NCI-H2171 (cell line): ENCODE measurements around the gene SLC35D1.
"Not testable (repeated sequence)": the region's sequence is repeated elsewhere in the genome, so short reads cannot be mapped to it uniquely, and the experiment has no call there.

Experiments used
- DNase-seq: peaks from one replicate; lab custom pipeline; 2025; lab: John Stamatoyannopoulos, UW

SLC35D1 gene

DNA sequence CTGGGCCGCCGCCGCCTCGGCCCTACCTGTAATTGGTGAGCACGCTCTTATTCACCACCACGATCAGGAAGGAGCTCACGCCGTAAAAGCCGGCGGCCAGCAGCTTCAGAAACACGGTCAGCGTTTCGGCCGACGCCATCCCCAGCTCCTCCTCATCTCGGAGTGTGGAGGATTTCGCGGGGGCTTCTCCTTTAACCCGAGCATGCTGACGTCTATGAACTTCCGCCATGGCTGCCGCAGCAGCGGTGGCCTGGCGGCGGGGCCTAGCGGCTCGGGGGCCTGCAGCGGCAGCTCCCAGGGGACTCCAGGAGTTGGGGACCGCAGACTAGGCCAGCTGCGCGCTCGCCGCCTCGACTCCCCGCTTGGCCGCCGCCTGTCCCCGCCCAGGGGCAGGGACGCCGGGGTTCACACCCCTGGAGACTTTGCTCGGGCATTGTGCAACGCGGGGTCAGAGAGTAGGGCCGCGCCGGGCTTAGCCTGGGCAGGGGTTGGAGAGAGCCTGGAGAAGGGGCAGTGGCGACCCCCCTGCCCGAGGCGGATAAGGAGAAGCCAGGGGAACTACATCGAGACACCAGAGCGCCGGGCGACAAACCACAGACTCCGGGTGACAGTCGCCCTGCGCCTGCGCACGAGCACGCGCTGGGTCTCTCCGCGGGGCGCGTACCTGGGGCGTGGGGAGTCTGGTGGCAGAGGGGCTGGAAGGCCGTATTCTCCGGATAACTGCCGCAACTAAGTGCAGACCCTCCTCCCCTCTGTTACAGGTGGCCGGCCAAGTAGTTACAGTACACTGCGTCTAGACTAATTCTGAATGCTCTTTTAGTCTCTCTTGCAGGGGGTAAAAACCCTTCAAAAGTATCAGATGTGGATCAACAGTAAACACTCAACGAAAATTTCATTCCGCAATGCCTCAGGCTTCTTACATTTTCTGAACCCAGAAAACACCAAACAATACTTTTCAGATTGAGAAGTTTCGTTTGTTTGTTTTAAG, at the start of gene SLC35D1:
Gene SLC35D1, minus strand, starts transcription at position 364 of the 988 bp plus-strand sequence. Its CDS starts 135 bp downstream, at position 229.
- peak; percentile 70 for DNase-seq

GRCh38 chr1:67103548-67103947, 49.6 kb upstream of the SLC35D1 start:
- DNase-seq = no peak

GRCh38 chr1:67100833-67101232, 46.9 kb upstream of the SLC35D1 start:
- DNase-seq = no peak

- DNase-seq = no peak
Measured at GRCh38 chr1:67097305-67097704, 43.4 kb upstream of the SLC35D1 start.

GRCh38 chr1:67094191-67094590, 40.2 kb upstream of the SLC35D1 start:
- DNase-seq = no peak

- no peak for DNase-seq
Measured at GRCh38 chr1:67089685-67090208, 35.8 kb upstream of the SLC35D1 start.

DNA sequence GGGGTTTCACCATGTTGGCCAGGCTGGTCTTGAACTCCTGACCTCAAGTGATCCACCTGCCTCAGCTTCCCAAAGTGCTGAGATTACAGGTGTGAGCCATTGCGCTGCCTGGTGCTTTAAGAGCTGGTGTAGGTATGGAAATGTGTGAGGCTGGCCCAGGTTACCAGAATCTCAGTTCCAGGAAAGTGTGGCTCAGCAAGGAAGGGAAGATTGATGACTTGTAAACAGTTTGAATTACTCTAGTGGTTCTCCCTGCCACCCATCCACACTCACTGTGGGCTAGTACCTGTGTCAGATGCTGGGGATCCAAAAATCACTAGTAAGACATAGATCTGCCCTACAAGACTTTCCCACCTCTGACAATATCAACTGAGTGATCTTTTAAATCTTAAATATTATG, 34.5 kb upstream of the SLC35D1 start:
- DNase-seq = no peak

- DNase-seq = no peak
Measured at GRCh38 chr1:67085326-67085725, 31.4 kb upstream of the SLC35D1 start.

DNA sequence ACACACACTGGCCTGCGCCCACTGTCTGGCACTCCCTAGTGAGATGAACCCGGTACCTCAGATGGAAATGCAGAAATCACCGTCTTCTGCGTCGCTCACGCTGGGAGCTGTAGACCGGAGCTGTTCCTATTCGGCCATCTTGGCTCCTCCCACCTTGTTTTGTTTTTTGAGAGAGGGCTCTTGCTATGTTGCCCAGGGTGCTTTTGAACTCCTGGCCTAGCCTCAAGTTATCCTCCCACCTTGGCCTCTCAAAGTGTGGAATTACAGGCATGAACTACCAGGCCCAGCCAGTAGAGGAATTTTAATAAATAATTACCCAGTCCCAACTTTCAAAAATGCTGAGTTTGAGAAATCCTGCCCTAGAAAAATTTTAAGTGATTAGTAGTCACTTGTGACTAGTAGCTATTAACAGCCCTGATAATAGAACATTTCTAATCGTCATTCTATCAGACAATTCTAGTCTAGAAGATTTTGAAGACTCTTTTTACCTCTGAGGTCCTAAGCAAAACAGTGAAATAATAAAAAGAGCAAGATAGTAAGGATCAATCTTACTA, 30.9 kb upstream of the SLC35D1 start:
- DNase-seq = no peak

GRCh38 chr1:67078291-67078690, 24.3 kb upstream of the SLC35D1 start:
- DNase-seq = no peak

GRCh38 chr1:67077593-67077992, 23.6 kb upstream of the SLC35D1 start:
- DNase-seq = no peak

- DNase-seq = no peak
Measured at GRCh38 chr1:67072749-67073148, 18.8 kb upstream of the SLC35D1 start.

DNA sequence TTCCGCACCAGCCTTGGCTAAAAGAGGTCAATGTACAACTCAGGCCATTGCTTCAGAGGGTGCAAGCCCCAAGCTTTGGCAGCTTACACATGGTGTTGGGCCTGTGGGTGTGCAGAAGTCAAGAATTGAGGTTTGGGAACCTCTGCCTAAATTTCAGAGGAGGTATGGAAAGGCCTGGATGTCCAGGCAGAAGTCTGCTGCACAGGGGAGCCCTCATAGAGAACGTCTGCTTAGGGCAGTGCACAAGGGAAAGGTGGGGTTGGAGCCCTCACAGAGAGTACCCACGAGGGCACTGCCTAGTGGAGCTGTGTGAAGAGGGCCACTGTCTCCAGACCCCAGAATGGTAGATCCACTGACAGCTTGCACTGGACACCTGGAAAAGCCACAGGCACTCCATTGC, 13.7 kb upstream of the SLC35D1 start:
- not testable (repeated sequence) for DNase-seq

GRCh38 chr1:67062412-67062811, 8.5 kb upstream of the SLC35D1 start:
- no peak for DNase-seq

- DNase-seq = no peak
Measured at GRCh38 chr1:67061266-67061665, 7.3 kb upstream of the SLC35D1 start.

DNA sequence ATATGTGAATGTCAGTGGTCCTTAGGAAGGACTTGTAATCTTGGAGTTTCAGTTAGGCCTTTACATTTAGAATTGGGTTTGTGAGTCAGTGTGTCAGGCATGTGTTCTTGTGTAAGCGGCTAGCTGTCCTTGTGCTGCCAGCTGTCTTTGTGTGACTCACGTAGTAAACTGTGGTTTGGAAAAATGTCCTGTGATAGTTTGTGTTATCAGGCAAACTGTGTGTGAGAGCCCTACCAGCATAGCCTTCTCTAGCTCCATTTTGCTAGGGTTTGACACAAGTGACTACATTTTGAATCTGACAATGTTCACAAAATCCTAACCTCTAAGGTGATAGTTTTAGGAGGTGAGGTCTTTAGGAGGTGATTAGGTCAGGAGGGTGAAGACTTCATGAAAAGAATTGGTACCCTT, 6.9 kb upstream of the SLC35D1 start:
- no peak for DNase-seq

GRCh38 chr1:67059346-67059745, 5.4 kb upstream of the SLC35D1 start:
- no peak for DNase-seq

DNA sequence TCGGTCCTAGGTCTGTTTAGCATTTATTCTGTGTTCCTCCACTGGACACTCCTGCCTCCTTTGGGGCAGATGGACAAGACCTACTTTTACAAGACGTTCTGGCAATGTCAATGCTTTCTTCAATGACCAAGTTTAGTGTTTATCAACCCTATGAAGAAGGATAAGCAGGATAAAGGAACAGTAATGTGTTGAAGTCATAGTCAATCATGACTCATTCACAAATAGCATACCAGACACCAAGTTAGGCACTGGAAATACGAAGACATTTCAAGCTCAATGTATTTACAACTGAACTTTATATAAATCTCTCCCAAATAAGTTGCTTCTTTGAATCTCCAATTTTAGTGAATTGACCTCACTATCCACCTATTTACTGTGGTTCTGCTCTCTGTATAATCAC, 4.8 kb upstream of the SLC35D1 start:
- DNase-seq = no peak

DNA sequence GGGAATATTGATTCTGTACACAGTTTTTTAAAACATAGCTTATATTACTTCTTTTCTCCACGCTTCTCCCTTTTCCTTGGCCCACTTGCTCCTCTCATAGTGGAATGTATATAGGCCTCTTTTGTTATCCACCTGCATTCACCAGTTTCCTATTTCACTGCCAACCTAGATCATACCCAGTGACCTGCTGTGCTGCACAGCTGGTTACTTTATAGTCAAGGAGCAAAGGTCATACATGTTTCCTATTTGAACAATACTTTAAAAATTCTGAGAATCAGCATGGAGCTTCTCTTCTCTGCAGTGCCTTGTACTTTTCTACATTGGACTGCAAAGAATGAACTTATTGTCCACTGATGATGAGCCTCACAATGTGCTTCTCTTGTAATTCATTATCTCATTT, 4.3 kb upstream of the SLC35D1 start:
- DNase-seq = no peak

DNA sequence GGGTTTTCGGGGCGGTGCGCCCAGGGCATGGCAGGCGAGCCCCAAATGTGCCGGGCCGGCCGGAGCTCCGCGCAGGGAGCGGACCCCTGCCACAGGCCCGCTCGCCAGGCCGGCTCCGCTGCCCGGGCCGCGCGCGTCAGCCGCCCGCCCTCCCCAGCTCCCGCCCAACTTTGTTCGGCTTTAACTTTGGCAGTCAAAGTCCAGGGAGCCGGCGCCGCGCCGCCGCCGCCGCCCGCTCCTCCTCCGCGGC, 488 bp downstream of the SLC35D1 start:
- no peak for DNase-seq

DNA sequence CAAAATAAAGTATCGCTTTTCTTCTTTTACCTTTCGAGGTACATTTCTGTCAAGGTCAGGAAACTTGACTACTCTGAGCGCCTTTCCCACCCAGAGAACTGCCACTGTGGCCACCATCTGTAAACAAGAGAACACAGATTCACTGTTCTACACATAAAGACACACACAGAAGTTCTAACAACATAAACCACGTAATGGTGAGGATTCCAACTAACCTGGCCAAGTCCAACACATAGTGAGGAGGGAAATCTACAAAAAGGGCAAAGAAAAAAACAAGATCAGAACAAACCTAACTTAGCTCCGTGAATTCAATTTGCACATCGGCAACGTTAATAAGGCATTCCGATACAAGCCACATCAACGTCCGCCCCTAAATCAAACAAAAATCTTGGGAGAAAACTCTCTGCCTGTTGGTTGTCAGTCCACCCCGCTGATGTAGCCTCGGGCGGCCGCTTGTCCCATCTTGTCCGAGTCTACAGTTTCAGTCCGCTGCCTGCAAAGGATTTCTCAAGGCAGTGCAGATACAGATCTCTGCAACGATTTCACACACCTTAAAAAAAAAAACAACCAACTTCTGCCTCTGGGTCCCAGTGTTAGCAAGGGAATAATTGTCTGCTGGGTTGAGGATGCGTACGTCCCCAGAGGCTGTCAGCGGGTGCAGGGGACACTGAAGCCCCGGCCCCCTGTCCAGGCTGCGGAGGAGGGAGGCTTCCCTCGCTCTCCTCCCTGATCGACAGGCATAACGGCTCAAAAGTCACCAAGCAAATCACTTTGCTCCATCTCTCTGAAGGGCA, 1.0 kb downstream of the SLC35D1 start:
- no peak for DNase-seq

DNA sequence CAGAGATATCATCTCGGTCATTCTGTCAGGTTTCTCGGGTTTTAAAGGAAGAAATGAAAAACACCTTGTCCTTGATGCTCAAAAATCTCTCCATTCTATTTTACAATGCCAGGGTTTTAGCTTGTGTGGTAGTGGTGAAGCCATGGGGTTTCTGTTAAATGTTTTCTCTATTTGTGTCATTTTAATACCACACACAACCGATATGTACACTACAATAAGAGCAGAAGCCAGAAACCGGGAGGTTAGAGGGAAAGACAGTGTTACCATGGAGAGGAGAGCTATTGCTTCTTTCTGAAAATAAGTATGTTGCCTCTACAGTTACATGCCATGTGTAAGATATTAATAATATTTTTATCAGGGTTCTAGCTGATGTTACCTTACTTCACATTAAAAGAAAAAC, 2.8 kb downstream of the SLC35D1 start:
- DNase-seq = no peak
